Stimulated activated CD4-positive, alpha-beta T cell treated with anti-CD3 and anti-CD28 coated beads, Interleukin-4, amount 100 ng/mL, for 1 hour (primary cell): ENCODE measurements around the gene BAZ1A.
A peak's percentile ranks its signal among the peaks of the same experiment; 100 is the strongest.

Experiments used
- DNase-seq: peaks from one replicate; pipeline ENCODE4 v3.0.0-alpha.2; 2020

Gene BAZ1A

GRCh38 chr14:34875031-34875922 lies at the start of gene BAZ1A:
BAZ1A (minus strand) TSS chr14:34875360; CDS start chr14:34874604, 756 bp downstream.
- peak; percentile 36 for DNase-seq

GRCh38 chr14:34920339-34920738 lies 45.2 kb upstream of the BAZ1A start:
- DNase-seq: no peak

DNA sequence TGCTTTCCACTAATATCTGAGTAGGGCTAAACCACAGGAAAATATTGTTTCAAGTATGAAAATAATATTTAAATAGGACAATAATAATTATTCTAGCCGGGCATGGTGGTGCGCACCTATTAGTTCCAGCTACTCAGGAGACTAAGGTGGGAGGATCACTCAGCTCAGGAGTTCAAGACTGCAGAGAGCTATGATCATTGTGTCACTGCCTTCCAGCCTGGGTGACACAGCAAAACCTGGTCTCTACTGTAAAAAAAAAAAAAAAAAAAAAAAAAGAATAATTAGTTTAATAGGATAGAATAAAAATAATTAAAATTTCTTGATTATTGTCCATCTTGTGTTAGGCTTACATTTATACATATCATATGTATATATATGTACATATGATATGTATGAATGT lies 38.5 kb upstream of the BAZ1A start:
- no peak for DNase-seq

DNA sequence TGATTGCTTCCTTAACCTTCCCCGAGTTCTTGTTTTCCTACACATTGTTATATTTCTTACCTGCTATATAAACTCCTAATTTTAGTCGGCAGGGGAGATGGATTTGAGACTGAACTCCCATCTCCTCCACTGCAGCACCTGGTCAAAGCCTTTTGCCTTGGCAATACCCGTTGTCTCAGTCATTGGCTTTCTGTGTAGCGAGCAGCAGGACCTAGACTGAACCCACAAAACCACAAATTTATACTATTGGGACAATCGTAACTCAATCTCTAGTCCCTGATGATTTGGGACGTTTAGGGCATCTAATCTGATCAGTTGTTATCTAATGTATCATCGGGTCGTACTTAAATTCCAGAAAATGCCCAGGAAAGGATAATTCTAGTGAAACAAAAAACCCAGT lies 37.8 kb upstream of the BAZ1A start:
- DNase-seq: no peak

- DNase-seq: no peak
Observed at GRCh38 chr14:34912182-34912581, 37.0 kb upstream of the BAZ1A start.

DNA sequence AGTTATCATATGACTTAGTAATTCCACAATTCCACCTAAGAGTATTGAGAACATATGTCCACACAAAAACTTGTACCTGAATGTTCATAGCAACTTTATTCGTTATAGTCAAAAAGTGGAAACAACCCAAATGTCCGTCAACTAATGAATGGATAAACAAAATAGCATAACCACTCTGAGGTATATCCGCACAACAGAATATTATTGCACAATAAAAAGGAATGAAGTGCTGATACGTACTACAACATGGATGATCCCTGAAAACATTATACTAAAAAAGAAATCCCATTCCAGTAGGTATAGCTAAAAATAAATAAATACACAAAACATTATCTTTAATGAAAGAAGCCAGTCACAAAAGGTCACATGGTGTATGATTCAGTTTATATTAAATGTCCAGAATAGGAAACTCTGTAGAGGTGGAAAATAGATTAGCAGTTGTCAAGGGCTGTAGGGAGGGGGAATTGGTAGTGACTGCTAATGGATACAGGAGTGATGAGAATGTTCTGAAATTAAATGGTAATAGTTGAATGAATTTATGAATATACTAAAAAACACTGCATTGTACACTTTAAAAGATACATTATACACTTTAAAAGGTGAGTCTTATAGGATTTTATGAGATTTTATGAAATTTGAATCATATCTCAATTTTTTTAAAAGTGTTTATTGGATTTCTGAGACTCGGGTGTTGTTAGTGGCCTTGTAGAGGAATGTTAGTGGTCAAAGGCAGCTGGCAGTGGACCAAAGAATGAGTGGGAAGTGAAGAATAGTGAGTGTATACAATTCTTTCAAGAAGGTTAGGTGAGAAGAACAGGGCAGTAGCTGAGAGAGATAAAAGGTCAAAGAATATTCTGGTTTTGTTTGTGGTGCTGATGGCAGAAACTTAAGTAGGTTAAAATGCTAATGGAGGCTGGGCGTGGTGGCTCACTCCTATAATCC lies 36.3 kb upstream of the BAZ1A start:
- no peak for DNase-seq

DNA sequence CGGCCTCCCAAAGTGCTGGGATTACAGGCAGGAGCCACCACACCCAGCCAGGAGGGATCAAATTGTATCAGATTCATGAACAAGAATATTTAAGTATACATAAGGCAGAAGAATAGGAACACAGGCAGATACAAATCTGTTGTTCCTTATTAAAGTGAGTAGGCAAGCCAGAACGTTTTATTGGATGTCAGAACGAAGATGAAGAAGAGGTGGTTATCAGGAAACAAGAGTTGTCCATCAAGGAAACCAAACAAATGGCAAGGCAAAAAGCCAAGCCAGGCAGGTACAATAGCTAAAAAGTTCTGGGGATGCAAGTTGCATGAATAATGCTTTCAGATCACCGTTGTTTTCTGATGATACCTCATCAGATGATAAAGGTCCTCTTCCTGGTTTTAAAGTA lies 31.1 kb upstream of the BAZ1A start:
- DNase-seq: no peak

- no peak for DNase-seq
Observed at GRCh38 chr14:34895277-34895676, 20.1 kb upstream of the BAZ1A start.

- no peak for DNase-seq
Observed at GRCh38 chr14:34890937-34891336, 15.8 kb upstream of the BAZ1A start.

DNA sequence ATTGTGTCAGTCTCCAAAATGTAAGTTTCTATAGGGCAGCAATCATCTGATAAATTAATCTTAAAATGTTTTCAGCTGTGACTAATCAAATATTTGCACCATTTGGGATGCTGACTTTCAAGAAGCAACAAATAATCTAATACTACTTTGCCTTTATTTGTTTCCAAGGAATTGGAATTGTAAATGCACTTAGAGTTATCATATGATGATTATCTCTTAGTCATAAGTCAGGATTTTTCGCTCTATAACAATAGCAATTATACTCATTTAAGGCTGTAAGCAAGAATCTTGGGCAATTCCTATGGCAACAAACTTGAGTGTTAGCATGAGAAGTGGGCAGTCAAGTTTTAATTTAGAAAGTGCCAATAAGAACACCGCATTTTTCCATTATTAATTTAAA lies 13.0 kb upstream of the BAZ1A start:
- no peak for DNase-seq

GRCh38 chr14:34883954-34884353 lies 8.8 kb upstream of the BAZ1A start:
- no peak for DNase-seq

DNA sequence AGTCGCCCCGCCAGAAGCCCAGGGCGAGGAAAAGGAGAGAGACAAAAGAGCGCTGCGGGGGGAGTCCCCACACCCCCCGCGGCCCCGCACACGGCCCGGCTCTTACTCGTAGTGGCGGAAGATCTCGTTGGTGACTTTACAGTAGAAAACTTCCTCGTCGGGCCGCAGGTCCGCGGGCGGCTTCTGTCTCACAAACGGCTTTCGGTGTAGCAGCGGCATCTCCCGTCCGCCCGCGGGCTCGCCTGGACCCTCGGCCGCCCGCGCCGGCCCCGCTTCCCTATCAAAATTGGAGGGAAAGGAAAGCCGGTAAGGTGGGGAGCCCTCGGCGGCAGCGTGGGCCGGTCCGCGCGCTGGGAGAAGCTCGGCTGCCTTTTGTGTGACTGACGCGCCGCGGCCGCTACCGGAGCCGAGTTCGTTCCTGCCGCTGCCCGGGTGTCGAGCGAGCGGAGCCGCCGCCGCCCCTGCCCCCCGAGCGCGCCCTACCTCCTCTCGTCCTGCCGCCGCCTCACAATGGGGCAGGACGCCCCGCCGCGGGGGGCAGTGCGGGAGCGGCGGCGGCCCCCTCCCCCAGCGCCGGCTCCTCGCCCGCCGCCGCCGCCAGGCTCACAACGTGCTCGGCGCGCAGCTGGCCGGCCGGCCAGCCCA lies 652 bp downstream of the BAZ1A start:
- peak; percentile 58 for DNase-seq

DNA sequence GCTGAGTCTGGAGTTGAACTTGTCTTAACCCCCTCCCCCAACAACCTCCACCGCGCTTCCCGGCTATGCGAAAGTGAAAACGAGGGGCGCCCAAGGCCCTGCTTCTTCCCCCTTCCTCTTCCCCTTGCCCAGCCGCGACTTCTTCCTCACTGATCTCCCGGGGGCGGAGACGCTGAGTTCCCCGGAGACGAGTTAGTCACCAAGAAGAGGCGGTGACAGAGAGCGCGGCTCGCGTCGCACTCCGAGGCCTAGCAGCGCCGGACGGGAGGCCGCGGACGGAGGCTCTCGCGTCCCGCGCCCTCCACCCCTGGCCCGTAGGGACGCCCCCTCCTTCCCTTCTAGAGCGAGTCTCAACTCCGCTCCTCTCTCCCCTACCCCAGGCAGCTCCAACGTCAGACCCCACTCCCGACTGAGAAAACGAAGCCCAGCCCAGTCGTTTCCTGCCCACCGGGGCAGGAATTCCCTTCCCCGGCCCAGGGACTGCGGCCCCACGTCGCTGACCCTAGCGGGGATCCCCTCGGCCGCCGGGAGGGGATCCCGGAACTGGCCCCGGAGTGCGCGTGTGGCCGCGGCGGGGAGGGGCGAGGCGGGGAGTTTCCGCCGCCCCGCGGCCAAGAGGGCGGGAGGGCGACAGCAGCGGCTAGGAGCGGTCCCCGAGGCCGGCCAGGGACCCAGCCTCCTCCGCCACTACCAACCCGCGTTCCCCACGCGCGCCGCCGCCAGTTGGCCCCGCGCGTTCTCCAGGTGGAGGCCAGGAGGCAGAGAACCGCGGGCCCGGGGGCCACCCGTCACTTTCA lies 1.4 kb downstream of the BAZ1A start:
- DNase-seq: peak; percentile 87

GRCh38 chr14:34872822-34873588 lies 2.2 kb downstream of the BAZ1A start:
- DNase-seq: no peak

DNA sequence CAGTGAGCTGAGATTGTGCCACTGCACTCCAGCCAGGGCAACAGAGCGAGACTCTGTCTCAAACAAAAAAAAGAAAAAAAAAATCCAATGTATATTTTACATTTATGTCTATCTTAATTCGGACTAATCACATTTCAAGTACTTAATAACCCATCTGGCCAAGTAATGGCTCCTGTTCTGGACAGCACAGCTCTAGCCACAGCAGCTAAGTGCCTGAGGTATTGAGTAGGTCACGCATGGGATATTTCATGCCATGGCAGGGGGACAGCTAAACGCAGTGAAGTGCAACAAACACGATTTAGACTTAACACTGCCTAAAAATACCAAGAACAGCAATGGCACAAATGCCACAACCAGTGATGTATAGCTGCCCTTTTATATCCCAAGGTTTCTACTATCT lies 8.0 kb downstream of the BAZ1A start:
- no peak for DNase-seq

DNA sequence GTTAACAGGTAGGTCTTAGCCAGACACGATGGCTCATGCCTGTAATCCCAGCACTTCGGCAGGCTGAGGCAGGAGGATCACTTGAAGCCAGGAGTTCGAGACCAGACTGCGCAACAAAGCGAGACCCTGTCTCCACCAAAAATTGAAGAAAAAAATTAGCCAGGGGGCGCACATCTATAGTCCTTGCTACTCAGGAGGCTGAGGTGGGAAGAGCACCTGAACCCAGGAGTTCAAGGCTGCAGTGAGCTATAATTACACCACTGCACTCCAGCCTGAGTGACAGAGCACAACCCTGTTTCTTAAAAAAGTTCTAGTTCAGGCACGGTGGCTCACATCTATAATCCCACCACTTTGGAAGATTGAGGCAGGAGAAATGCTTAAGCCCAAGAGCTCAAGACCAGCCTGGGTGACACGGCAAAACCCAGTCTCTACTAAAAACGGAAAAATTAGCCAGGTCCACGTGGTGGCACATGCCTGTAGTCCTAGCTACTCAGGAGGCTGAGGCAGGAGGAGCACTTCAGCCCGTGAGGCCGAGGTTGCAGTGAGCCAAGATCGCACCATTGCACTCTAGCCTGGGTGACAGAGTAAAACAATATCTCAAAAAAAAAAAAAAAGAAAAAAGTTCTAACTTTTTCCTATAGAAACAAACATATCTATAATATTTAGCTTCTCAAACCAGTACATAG lies 9.1 kb downstream of the BAZ1A start:
- no peak for DNase-seq

- no peak for DNase-seq
Observed at GRCh38 chr14:34863844-34864243, 11.3 kb downstream of the BAZ1A start.

GRCh38 chr14:34858765-34859164 lies 16.4 kb downstream of the BAZ1A start:
- no peak for DNase-seq

GRCh38 chr14:34857689-34858449 lies 17.3 kb downstream of the BAZ1A start:
- DNase-seq: no peak

GRCh38 chr14:34853041-34853440 lies 22.1 kb downstream of the BAZ1A start:
- DNase-seq: no peak
